ENCODE data around the gene SULT1C3. TPM values are rescaled to one million over a fixed set of nuclear protein-coding genes. Genes with fewer than 3 reads are reported as not detected.
A peak's percentile ranks its signal among the peaks of the same experiment; 100 is the strongest.

Gene SULT1C3
- total and polyA plus RNA-seq, 2 of the 13 experiments (the other 11 are each of a cell fraction or from before 2014, with no cell fraction given) = not detected

DNA sequence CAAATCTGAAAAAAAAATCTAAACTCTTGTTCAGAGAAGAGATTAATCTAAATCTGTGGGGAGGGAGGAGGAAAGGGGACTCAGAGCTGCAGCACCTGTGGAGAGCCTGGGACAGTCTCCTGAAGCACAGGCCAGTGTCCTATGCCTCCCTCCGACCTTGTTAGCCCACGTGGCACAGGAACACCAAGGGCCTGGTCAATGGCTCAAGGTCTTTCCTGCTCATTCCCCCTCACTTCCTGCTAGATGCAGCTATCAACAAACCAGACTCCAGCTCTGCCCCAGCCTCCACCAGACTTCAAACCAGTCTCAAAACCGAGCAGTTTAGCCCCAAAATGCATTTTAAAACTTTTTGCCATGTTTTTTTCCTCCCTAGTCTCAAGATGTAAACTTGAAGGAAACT, 20.1 kb upstream of the SULT1C3 start (continued):
- TF ChIP-seq, protein P1, sequence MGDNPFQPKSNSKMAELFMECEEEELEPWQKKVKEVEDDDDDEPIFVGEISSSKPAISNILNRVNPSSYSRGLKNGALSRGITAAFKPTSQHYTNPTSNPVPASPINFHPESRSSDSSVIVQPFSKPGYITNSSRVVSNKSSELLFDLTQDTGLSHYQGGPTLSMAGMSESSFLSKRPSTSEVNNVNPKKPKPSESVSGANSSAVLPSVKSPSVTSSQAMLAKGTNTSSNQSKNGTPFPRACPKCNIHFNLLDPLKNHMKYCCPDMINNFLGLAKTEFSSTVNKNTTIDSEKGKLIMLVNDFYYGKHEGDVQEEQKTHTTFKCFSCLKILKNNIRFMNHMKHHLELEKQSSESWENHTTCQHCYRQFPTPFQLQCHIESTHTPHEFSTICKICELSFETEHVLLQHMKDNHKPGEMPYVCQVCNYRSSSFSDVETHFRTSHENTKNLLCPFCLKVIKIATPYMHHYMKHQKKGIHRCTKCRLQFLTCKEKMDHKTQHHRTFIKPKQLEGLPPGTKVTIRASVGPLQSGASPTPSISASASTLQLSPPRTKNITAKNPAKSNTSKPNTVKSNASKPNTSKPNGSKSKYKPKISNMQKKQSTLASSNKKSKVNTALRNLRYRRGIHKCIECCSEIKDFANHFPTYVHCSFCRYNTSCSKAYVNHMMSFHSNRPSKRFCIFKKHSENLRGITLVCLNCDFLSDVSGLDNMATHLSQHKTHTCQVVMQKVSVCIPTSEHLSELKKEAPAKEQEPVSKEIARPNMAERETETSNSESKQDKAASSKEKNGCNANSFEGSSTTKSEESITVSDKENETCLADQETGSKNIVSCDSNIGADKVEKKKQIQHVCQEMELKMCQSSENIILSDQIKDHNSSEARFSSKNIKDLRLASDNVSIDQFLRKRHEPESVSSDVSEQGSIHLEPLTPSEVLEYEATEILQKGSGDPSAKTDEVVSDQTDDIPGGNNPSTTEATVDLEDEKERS (CRISPR knock-in tag; IDR thresholded peaks at IDR 0.05) = no peak
- TF ChIP-seq LCORL (IDR thresholded peaks at IDR 0.05) (no peak), LCORL (CRISPR knock-in tag; IDR thresholded peaks at IDR 0.05) (no peak), ZNF235 (CRISPR knock-in tag; IDR thresholded peaks at IDR 0.05; ENCODE audit: borderline replicate concordance) (no peak), ZNF343 (CRISPR knock-in tag; IDR thresholded peaks at IDR 0.05) (no peak), JUND (CRISPR knock-in tag; IDR thresholded peaks at IDR 0.05) (no peak), ZNF562 (CRISPR knock-in tag; IDR thresholded peaks at IDR 0.05; ENCODE audit: borderline replicate concordance) (no peak), RFX5 (IDR thresholded peaks at IDR 0.05; ENCODE audit: low read depth, low read length) (no peak), NFIB (CRISPR knock-in tag; IDR thresholded peaks at IDR 0.05; ENCODE audit: borderline replicate concordance) (no peak), KAT8 (CRISPR knock-in tag; IDR thresholded peaks at IDR 0.05) (0 out of 2 replicates have a peak, but pooled peaks have one; percentile 19), ZNF121 (CRISPR knock-in tag; IDR thresholded peaks at IDR 0.05) (no peak), DNMT3B (CRISPR knock-in tag; conservative IDR thresholded peaks at IDR 0.05) (no peak), ETV5 (CRISPR knock-in tag; IDR thresholded peaks at IDR 0.05; ENCODE audit: borderline replicate concordance) (peak; percentile 55; the same call in 1 of the 2 replicates), ZNF792 (CRISPR knock-in tag; IDR thresholded peaks at IDR 0.05) (no peak), FOXJ3 (CRISPR knock-in tag; IDR thresholded peaks at IDR 0.05; ENCODE audit: borderline replicate concordance) (no peak), EHMT2 (IDR thresholded peaks at IDR 0.05; ENCODE audit: borderline replicate concordance, low read depth, low read length) (no peak), NAIF1 (CRISPR knock-in tag; IDR thresholded peaks at IDR 0.05; ENCODE audit: borderline replicate concordance) (no peak), ZNF484 (CRISPR knock-in tag; IDR thresholded peaks at IDR 0.05; ENCODE audit: borderline replicate concordance, low read depth) (no peak), ZNF572 (CRISPR knock-in tag; IDR thresholded peaks at IDR 0.05) (no peak), ESRRA (CRISPR knock-in tag; IDR thresholded peaks at IDR 0.05; ENCODE audit: low read depth) (0 out of 2 replicates have a peak, but pooled peaks have one; percentile 37), FOXA1 (IDR thresholded peaks at IDR 0.05) (no peak), FOXA1 (CRISPR knock-in tag; IDR thresholded peaks at IDR 0.05) (no peak), ZIK1 (CRISPR knock-in tag; IDR thresholded peaks at IDR 0.05; ENCODE audit: borderline replicate concordance, low read depth) (no peak), ATF7-NPFF (CRISPR knock-in tag; IDR thresholded peaks at IDR 0.05; ENCODE audit: low read depth) (no peak)
- TF ChIP-seq, protein P2, sequence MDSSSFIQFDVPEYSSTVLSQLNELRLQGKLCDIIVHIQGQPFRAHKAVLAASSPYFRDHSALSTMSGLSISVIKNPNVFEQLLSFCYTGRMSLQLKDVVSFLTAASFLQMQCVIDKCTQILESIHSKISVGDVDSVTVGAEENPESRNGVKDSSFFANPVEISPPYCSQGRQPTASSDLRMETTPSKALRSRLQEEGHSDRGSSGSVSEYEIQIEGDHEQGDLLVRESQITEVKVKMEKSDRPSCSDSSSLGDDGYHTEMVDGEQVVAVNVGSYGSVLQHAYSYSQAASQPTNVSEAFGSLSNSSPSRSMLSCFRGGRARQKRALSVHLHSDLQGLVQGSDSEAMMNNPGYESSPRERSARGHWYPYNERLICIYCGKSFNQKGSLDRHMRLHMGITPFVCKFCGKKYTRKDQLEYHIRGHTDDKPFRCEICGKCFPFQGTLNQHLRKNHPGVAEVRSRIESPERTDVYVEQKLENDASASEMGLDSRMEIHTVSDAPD (CRISPR knock-in tag; IDR thresholded peaks at IDR 0.05) = no peak
- TF ChIP-seq, protein P3, sequence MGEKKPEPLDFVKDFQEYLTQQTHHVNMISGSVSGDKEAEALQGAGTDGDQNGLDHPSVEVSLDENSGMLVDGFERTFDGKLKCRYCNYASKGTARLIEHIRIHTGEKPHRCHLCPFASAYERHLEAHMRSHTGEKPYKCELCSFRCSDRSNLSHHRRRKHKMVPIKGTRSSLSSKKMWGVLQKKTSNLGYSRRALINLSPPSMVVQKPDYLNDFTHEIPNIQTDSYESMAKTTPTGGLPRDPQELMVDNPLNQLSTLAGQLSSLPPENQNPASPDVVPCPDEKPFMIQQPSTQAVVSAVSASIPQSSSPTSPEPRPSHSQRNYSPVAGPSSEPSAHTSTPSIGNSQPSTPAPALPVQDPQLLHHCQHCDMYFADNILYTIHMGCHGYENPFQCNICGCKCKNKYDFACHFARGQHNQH (CRISPR knock-in tag; IDR thresholded peaks at IDR 0.05) = no peak; the same call in 1 of the 2 replicates

All from HepG2 (cell line).